ENCODE results near the gene METTL2A. TPM values are rescaled to one million over a fixed set of nuclear protein-coding genes. Genes with fewer than 3 reads are reported as not detected.
"Not testable (repeated sequence)": the region's sequence is repeated elsewhere in the genome, so short reads cannot be mapped to it uniquely, and the experiment has no call there.

The METTL2A gene
- total RNA-seq, 1 donor from 2014 or later, result 35.7 TPM

GRCh38 chr17:62405451-62405850 is 18.2 kb upstream of the METTL2A start:
- DNase-seq (ENCODE audit: low spot score), result no peak
- Histone ChIP-seq H3K36me3 (no peaks in the 10 kb centered on the region), H3F3A (ENCODE audit: low read depth) (no peaks in the 10 kb centered on the region), H3K27me3 (no peaks in the 10 kb centered on the region), H3K9me3 (ENCODE audit: low read depth) (no peaks in the 10 kb centered on the region), H3K79me2 (ENCODE audit: low read depth) (no peaks in the 10 kb centered on the region), H3K4me1 (no peaks in the 10 kb centered on the region), H3K4me2 (no peak overlapping the region), H2AFZ (replicated peaks) (peak overlapping the region; percentile 9), H3K9ac (no peak overlapping the region), H4K20me1 (ENCODE audit: low read depth) (no peaks in the 10 kb centered on the region), H3K27ac (no peak overlapping the region), H3K4me3 (no peak overlapping the region)
- H3K4me3 Mint-ChIP-seq, result no peak overlapping the region
- peaks cover 3% of the 10 kb centered on the region for H3K9me3 Mint-ChIP-seq
- H3K4me1 Mint-ChIP-seq, result peaks cover 2% of the 10 kb centered on the region
- H3K36me3 Mint-ChIP-seq, result no peaks in the 10 kb centered on the region
- H3K27ac Mint-ChIP-seq, result no peak overlapping the region
- H3K27me3 Mint-ChIP-seq (ENCODE audit: insufficient read depth, low read depth), result no peaks in the 10 kb centered on the region
- TF ChIP-seq EZH2 (IDR thresholded peaks at IDR 0.05), result no peak
- TF ChIP-seq, protein P1, sequence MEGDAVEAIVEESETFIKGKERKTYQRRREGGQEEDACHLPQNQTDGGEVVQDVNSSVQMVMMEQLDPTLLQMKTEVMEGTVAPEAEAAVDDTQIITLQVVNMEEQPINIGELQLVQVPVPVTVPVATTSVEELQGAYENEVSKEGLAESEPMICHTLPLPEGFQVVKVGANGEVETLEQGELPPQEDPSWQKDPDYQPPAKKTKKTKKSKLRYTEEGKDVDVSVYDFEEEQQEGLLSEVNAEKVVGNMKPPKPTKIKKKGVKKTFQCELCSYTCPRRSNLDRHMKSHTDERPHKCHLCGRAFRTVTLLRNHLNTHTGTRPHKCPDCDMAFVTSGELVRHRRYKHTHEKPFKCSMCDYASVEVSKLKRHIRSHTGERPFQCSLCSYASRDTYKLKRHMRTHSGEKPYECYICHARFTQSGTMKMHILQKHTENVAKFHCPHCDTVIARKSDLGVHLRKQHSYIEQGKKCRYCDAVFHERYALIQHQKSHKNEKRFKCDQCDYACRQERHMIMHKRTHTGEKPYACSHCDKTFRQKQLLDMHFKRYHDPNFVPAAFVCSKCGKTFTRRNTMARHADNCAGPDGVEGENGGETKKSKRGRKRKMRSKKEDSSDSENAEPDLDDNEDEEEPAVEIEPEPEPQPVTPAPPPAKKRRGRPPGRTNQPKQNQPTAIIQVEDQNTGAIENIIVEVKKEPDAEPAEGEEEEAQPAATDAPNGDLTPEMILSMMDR (IDR thresholded peaks at IDR 0.05), result no peak
- no peak for TF ChIP-seq EZH2phosphoT487 (IDR thresholded peaks at IDR 0.05)

- not testable (repeated sequence) for H3K36me3 Mint-ChIP-seq; H3K79me2 ChIP-seq (ENCODE audit: low read depth); H3K9me3 ChIP-seq (ENCODE audit: low read depth); H3K4me2 ChIP-seq; H3K9me3 Mint-ChIP-seq; H3F3A ChIP-seq (ENCODE audit: low read depth); H4K20me1 ChIP-seq (ENCODE audit: low read depth); H3K4me1 Mint-ChIP-seq; H3K4me1 ChIP-seq; H3K27ac ChIP-seq; DNase-seq (ENCODE audit: low spot score); H3K4me3 Mint-ChIP-seq; H3K27me3 Mint-ChIP-seq (ENCODE audit: insufficient read depth, low read depth); H3K36me3 ChIP-seq; H3K9ac ChIP-seq; H3K27ac Mint-ChIP-seq; H3K27me3 ChIP-seq; H3K4me3 ChIP-seq; H2AFZ ChIP-seq (replicated peaks)
Measured at GRCh38 chr17:62413090-62413489, 10.6 kb upstream of the METTL2A start.

GRCh38 chr17:62426214-62426613 is 2.5 kb downstream of the METTL2A start:
- not testable (repeated sequence) for H3K4me2 ChIP-seq; H3K4me1 ChIP-seq; H3K27me3 Mint-ChIP-seq (ENCODE audit: insufficient read depth, low read depth); H3K9me3 ChIP-seq (ENCODE audit: low read depth); H2AFZ ChIP-seq (replicated peaks); DNase-seq (ENCODE audit: low spot score); H3K36me3 Mint-ChIP-seq; H3K9me3 Mint-ChIP-seq; H3K27ac ChIP-seq; H3F3A ChIP-seq (ENCODE audit: low read depth); H4K20me1 ChIP-seq (ENCODE audit: low read depth); H3K27me3 ChIP-seq; H3K9ac ChIP-seq; H3K27ac Mint-ChIP-seq; H3K4me3 Mint-ChIP-seq; H3K4me3 ChIP-seq; H3K36me3 ChIP-seq
- H3K79me2 ChIP-seq (ENCODE audit: low read depth), result peaks cover 28% of the 10 kb centered on the region
- peaks cover 18% of the 10 kb centered on the region for H3K4me1 Mint-ChIP-seq

DNA sequence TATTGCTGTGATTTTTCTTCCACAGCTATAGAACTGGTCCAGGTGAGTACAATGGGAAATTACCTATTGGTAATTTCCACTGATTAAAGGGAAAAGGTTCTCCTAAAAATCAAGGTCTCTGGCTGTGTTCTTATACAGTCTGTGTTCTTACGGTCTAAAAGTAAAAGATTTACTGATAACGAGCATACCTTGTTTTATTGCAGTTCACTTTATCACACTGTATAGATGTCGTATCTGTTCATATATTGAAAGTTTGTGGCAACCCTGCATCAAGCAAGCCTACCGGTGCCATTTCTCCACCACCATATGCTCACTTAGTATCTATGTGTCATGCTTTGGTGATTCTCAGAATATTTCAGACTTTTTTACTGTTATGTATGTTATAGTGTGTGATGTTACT is 11.6 kb downstream of the METTL2A start:
- not testable (repeated sequence) for H3K27me3 Mint-ChIP-seq (ENCODE audit: insufficient read depth, low read depth); H3F3A ChIP-seq (ENCODE audit: low read depth); H3K27me3 ChIP-seq; H3K9me3 Mint-ChIP-seq; H3K4me1 ChIP-seq; H3K9ac ChIP-seq; H2AFZ ChIP-seq (replicated peaks); H3K4me1 Mint-ChIP-seq; DNase-seq (ENCODE audit: low spot score); H3K27ac ChIP-seq; H3K27ac Mint-ChIP-seq; H3K4me2 ChIP-seq; H3K9me3 ChIP-seq (ENCODE audit: low read depth); H3K4me3 ChIP-seq; H3K4me3 Mint-ChIP-seq; H3K36me3 ChIP-seq; H3K79me2 ChIP-seq (ENCODE audit: low read depth); H4K20me1 ChIP-seq (ENCODE audit: low read depth)
- peaks cover 16% of the 10 kb centered on the region for H3K36me3 Mint-ChIP-seq

DNA sequence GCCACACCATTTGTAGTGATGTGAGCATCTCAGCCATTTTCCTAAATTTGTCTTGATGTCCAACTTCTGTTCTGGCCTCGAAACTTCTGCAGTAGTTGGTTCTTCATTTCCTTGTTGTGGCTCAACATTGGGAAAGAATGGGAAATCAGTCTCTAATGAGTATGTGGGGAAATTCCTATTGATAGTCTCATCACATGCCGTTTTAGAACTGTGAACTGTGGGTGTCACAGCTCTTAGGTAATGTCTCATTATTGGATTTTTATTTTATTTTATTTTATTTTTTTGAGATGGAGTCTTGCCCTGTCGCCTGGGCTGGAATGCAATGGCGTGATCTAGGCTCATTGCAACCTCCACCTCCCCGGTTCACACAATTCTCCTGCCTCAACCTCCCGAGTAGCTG is 17.5 kb downstream of the METTL2A start:
- H3K9me3 ChIP-seq (ENCODE audit: low read depth); DNase-seq (ENCODE audit: low spot score); H3K4me1 ChIP-seq; H3K4me1 Mint-ChIP-seq; H3K27ac Mint-ChIP-seq; H3K27me3 Mint-ChIP-seq (ENCODE audit: insufficient read depth, low read depth); H4K20me1 ChIP-seq (ENCODE audit: low read depth); H3K4me2 ChIP-seq; H2AFZ ChIP-seq (replicated peaks); H3K27ac ChIP-seq; H3K9me3 Mint-ChIP-seq; H3K27me3 ChIP-seq; H3K9ac ChIP-seq; H3F3A ChIP-seq (ENCODE audit: low read depth); H3K4me3 ChIP-seq; H3K36me3 ChIP-seq; H3K4me3 Mint-ChIP-seq; H3K79me2 ChIP-seq (ENCODE audit: low read depth): not testable (repeated sequence)
- peaks cover 16% of the 10 kb centered on the region for H3K36me3 Mint-ChIP-seq

Measured in neural progenitor cell (in vitro differentiated cells).